Neuron (in vitro differentiated cells): ENCODE data around the gene PLEKHB2.
"Not testable (repeated sequence)": the region's sequence is repeated elsewhere in the genome, so short reads cannot be mapped to it uniquely, and the experiment has no call there.

Experiments
- H2AFZ ChIP-seq: one replicate; pipeline ENCODE4 v1.6.1; 2013; ENCODE audit warnings: low read depth, mild to moderate bottlenecking, inconsistent platforms, low read length, moderate library complexity
- H3K27me3 ChIP-seq: one replicate; pipeline ENCODE4 v1.6.1; 2013; ENCODE audit warnings: low read length; ENCODE audit not compliant: insufficient read depth
- H3K36me3 ChIP-seq: one replicate; pipeline ENCODE4 v1.6.1; 2013; ENCODE audit warnings: low read length; ENCODE audit not compliant: insufficient read depth
- H3K4me1 ChIP-seq: one replicate; pipeline ENCODE4 v1.6.1; 2013; ENCODE audit warnings: low read length; ENCODE audit not compliant: insufficient read depth
- H3K4me3 ChIP-seq: 2 replicates; pipeline ENCODE4 v1.5.1; 2013; ENCODE audit warnings: mild to moderate bottlenecking, low read length, moderate library complexity
- H3K9me3 ChIP-seq: one replicate; pipeline ENCODE4 v1.6.1; 2013; ENCODE audit warnings: low read length

The PLEKHB2 gene

DNA sequence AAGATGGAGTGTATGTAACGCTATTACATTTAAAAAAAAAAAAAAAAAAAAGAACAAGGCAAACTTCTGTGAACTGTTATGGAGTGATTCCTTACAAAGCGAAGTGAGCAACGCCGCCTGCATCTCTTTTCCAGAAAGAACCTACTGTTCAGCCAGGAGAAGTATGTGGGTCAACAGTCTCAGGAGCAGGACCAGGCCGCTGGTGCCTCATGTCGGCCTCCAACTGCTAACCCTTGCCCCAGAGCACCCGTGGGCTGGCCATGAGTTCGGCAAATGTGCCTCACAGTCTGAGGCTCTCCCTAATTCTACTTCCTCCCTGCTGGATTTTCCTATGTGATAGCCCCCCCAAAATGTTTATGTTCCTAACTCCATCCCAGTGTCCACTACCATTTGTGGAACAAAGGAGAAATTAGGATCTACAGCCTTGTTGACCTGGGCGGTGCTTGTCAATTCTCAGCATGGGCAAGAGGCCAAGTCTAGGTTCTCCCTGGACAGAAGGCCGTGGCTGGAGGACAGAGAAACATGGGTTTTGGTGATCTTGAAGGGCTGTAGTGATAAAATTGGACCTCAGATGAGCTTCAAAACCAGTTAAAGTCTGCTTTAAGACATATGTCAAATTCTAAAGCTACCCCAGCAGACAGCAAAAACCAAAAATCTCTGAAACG lies 27.8 kb upstream of the PLEKHB2 start:
- Histone ChIP-seq H2AFZ (no peak overlapping the region), H3K9me3 (no peaks in the 10 kb centered on the region), H3K36me3 (peaks cover 86% of the 10 kb centered on the region), H3K4me1 (no peaks in the 10 kb centered on the region), H3K27me3 (no peaks in the 10 kb centered on the region), H3K4me3 (no peak overlapping the region)

DNA sequence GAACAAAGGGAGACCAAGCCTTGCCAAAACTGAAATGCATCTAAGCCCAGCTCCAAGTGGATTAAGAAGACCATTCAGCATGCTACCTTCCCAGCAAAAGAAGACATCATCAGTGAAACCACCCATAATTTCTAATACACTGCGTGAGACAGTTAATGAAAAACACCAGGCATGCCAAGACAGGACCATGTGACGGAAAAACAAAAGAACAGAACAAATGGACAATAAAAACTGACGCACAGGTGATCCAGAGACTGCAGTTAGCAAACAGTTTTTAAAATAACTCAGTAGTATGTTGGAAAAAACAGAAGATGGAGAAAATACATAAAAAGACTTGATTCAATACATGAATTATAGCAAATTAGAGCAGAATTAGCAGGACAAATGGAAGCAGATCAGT lies 27.2 kb upstream of the PLEKHB2 start:
- no peak overlapping the region for H2AFZ ChIP-seq
- H3K9me3 ChIP-seq, result no peaks in the 10 kb centered on the region
- H3K36me3 ChIP-seq, result peaks cover 83% of the 10 kb centered on the region
- no peaks in the 10 kb centered on the region for H3K27me3 ChIP-seq
- H3K4me3 ChIP-seq, result no peak overlapping the region
- no peaks in the 10 kb centered on the region for H3K4me1 ChIP-seq

DNA sequence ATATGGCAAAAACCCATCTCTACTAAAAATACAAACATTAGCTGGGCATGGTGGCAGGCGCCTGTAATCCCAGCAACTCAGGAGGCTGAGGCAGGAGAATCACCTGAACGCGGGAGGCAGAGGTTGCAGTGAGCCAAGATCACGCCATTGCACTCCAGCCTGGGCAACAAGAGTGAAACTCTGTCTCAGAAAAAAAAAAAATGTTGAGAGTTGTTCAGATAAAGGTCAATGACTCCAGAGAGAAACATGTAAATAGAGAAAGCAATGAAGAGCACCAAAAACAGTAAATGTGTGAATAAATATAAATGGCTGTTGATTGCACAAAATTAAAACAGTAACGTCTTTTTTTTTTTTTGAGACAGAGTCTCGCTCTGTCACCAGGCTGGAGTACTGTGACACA lies 25.2 kb upstream of the PLEKHB2 start:
- H3K36me3 ChIP-seq, result peaks cover 77% of the 10 kb centered on the region

DNA sequence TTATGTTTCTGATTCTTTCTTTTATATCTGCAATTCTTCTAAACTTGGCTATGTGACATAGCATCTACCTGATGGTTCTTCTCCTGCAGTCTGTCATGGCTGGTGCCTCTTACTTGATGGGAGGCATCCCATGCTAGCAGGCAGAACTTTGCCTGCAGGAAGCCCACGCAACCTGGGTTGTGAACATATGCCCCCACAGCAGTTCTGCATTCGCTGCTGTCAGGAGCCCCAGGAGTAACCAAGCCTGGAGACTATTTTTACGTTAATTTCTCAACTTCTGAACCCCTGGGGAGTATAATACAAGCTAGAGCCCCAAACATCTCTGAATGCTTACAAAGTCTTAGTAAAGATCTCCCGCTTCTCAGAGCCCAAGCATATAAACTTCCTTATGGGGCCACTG lies 23.9 kb upstream of the PLEKHB2 start:
- no peak overlapping the region for H3K4me3 ChIP-seq
- H2AFZ ChIP-seq, result no peak overlapping the region
- H3K27me3 ChIP-seq, result no peaks in the 10 kb centered on the region
- peaks cover 79% of the 10 kb centered on the region for H3K36me3 ChIP-seq
- H3K9me3 ChIP-seq, result peaks cover 4% of the 10 kb centered on the region
- H3K4me1 ChIP-seq, result no peaks in the 10 kb centered on the region

More for the DNA sequence above, 25.2 kb upstream of the PLEKHB2 start:
- H3K9me3 ChIP-seq, H3K4me3 ChIP-seq, H2AFZ ChIP-seq, H3K27me3 ChIP-seq, H3K4me1 ChIP-seq: not testable (repeated sequence)

DNA sequence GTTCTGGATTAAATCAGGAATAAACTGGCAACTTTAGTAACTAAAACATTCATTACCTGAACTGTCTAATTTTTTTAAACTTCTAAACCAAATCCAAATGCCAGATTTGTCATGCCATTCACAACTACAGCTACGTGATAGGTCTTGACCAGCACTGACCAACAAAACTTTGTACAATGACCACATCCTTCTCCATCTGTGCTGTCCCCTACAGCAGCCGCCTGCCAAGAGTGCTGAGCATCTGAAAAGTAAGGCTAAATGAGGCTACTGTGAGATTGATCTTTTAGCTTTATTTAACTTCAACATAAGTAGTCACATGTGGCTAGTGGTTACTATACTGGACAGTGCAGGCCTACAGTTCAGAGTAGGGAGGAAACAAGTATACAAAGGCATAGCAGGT lies 19.5 kb upstream of the PLEKHB2 start:
- Histone ChIP-seq H3K36me3 (peaks cover 66% of the 10 kb centered on the region), H3K4me3 (no peak overlapping the region), H2AFZ (no peak overlapping the region), H3K4me1 (no peaks in the 10 kb centered on the region), H3K27me3 (no peaks in the 10 kb centered on the region), H3K9me3 (peaks cover 4% of the 10 kb centered on the region)

DNA sequence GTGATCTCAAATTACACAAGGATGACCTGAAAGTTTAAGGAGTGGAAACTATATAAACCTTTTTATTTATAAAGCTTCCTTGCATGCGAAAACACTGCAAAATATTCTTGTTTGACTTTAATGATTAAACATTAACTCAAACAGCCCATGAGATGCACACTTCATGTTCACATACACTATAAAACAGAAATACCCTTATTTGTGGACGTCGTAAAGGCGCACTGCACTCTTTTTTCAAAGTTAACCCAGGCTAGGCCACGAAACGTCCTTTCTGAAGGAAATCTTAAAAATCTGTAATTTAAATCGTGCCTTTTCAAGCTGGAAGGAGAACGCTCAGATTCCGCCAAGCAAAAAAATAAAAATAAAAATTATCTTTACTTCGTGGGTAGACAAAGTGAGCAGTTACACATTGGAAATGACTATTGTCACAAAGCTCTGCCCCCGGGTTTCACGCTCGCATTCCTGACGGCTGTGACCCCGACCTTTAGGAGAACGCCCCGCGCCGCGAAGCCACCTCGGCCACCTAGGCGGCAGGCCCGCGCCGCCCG lies 12.6 kb upstream of the PLEKHB2 start:
- peaks cover 22% of the 10 kb centered on the region for H3K36me3 ChIP-seq

DNA sequence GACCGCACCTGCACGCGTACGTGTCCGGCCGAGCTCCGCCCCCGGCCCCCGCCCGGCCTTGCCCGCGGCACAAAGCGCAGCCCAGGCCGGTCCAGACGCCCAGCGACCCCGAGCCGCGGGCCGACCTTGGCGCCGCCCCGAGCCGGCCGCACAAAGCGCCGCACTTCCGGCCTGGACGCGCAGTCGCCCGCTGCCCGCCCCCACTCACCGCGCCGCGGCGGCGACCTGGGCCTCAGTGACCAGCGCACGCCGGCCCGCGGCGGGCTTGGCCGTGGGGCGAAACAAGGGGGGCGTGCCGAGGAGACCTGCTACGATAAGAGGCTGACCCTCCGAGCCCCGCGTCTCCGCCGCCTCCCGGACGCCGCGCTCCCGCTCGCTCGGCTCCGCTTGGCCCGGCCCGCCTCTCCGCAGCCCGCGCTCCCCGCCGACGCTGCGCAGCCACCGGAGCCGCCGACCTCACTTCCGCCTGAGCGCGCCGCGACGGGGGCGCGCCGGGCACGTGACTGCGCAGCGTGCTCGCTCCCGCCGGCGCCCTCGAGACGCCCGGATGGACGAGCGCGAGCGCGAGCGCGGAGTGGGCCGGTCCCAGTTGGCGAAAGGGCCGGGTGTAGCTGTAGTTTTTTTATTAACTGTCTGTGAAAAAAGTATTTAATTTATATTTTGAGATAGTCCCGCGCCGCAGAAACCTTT lies 12.0 kb upstream of the PLEKHB2 start, which contains the start of gene FAM168B:
Gene FAM168B (minus strand): TSS at position 455 of the 690 bp plus-strand sequence. CDS start 10,814 bp downstream, outside the sequence.
- no peaks in the 10 kb centered on the region for H3K9me3 ChIP-seq
- H3K4me3 ChIP-seq, result peak within 1 kb of the TSS; percentile 95
- H3K4me1 ChIP-seq, result peaks cover 3% of the 10 kb centered on the region
- peaks cover 16% of the 10 kb centered on the region for H3K36me3 ChIP-seq
- H3K27me3 ChIP-seq, result no peaks in the 10 kb centered on the region
- H2AFZ ChIP-seq, result peak within 1 kb of the TSS; percentile 98

More for the DNA sequence above, 12.6 kb upstream of the PLEKHB2 start:
- H3K9me3 ChIP-seq, result no peaks in the 10 kb centered on the region
- peak overlapping the region; percentile 95 for H3K4me3 ChIP-seq
- no peaks in the 10 kb centered on the region for H3K27me3 ChIP-seq
- H2AFZ ChIP-seq, result peak overlapping the region; percentile 98
- H3K4me1 ChIP-seq, result peaks cover 3% of the 10 kb centered on the region

DNA sequence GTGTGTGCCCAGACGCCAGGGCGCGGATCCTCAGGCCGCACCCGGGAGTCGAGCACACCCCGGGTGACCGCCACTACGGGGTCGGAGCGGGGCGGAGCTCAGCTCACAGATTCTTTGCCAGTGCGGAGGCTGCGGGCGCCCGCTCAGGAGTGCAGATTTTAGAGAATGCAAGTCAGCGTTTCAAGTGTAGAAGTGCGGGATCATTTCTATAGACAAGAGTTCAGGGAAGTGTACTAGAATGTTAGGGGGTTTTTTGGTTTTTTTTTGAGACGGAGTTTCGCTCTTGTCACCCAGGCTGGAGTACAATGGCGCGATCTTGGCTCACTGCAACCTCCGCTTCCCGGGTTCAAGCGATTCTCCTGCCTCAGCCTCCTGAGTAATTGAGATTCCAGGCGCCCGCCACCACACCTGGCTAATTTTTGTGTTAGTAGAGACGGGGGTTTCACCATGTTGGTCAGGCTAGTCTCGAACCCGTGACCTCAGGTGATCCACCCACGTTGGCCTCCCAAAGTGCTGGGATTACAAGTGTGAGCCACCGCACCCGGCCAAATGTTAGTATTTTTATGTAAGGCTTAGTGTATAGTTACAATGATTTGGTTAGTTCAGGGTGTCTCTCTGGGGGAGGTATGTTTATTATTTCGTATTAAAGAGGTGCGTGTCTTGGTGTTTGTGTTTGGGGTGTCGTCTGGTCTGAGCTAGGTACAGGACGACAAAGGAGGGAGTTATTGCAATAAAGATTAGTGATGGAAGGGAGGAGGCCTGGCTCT lies 11.3 kb upstream of the PLEKHB2 start:
- Histone ChIP-seq H3K27me3 (no peaks in the 10 kb centered on the region), H3K9me3 (no peaks in the 10 kb centered on the region), H2AFZ (peak overlapping the region; percentile 98), H3K4me1 (peaks cover 3% of the 10 kb centered on the region), H3K4me3 (peak overlapping the region; percentile 95), H3K36me3 (peaks cover 9% of the 10 kb centered on the region)

DNA sequence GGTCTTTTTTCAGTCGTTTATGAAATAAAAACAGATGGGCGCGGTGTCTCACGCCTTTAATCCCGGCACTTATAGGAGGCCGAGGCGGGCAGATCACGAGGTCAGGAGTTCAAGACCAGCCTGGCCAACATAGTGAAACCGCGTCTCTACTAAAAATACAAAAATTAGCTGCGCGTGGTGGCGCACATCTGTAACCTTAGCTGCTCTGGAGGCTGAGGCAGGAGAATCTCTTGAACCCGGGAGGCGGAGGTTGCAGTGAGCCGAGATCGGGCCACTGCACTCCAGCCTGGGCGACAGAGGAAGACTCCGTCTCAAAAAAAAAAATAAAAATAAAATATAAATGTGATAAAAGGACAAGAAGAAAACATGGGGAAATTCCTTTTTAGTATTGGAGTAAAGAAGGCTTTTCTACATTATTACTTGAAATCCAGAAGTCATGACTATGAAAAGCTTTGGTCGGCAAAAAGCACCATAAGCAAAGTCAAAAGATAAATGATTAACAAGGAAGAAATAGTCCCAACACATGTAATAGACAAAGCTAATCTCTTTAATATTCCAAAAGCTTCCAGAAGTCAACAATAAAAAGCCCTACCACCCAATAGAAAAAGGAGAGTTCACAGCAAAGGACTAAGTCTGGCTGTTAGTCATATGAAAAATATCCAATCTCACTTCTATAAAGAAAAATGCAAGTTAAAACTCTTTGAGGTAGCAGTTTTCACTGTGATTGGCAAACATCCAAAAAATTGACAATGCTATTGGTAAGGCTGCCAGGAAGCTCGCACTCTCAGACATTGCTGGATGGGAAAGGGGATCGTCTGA lies 10.5 kb upstream of the PLEKHB2 start:
- no peak overlapping the region for H2AFZ ChIP-seq
- peak overlapping the region; percentile 95 for H3K4me3 ChIP-seq
- no peaks in the 10 kb centered on the region for H3K9me3 ChIP-seq
- no peaks in the 10 kb centered on the region for H3K27me3 ChIP-seq
- peaks cover 3% of the 10 kb centered on the region for H3K4me1 ChIP-seq
- H3K36me3 ChIP-seq, result peaks cover 5% of the 10 kb centered on the region

DNA sequence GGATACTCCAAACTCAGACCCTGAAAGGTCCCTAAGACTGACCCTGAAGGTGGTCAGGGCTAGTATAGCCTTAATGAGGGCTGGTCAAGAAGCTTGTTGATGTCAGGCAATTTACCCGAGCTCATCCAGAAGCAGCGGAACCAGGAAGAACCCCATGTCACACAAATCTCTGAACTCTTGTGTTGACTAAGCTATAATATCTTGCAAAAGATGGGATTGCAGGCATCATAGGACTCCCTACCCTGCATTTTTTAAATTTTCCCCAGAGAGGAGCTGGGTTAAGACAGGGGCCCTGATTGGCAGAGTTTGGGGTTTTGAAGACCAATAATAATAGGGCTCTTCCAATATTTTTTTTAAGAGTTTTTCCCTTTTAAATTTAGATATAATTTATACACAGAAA lies 2.0 kb upstream of the PLEKHB2 start:
- Histone ChIP-seq H2AFZ (no peak overlapping the region), H3K27me3 (no peaks in the 10 kb centered on the region), H3K36me3 (no peaks in the 10 kb centered on the region), H3K4me3 (no peak overlapping the region), H3K4me1 (peaks cover 19% of the 10 kb centered on the region), H3K9me3 (no peaks in the 10 kb centered on the region)

DNA sequence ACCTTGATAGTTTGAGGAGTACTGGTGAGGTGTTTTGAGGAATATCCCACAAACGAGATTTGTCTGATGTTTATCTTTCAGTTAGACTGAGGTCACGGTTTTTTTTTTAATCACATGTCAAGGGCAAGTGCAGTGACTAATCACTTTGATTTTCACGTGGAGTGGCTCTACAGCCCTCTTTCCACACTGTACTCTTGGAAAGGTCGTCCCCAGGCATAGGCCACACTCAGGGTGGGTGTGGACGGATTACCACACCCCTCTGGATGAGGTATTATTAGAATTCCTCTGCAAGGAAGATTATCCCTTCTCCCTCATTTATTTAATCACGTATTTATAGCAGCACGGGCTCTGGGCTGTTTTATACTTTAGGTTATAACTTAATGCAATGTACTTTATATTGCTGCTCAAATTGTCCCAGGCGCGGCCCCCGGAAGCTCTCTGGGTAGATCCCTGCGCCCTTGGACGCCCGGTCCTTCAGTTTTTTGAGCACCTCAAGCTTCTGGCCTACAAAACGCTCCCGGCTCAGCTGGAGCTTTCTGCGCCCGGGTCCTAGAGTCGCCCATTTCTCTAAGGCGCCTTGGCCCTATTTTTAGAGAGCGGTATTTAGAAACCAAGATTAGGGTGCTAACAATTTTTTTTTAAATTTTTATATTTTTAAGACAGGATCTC lies 515 bp upstream of the PLEKHB2 start:
- Histone ChIP-seq H3K4me1 (peaks cover 19% of the 10 kb centered on the region), H3K4me3 (peak overlapping the region; percentile 72), H3K9me3 (no peaks in the 10 kb centered on the region), H3K27me3 (no peaks in the 10 kb centered on the region), H2AFZ (peak overlapping the region; percentile 98), H3K36me3 (no peaks in the 10 kb centered on the region)
